Gastroesophageal sphincter (tissue), 3 donors: Measurements from ENCODE around the gene TJP3.

Source experiments
- EP300 ChIP-seq: sonication (generic); formaldehyde crosslinking; IDR thresholded peaks from one replicate; pipeline ENCODE4 v1.6.1; 2017; ENCODE audit warnings: antibody characterized with exemption, mild to moderate bottlenecking
- POLR2A ChIP-seq, 2 donors: fragments of 450-650 bp; IDR thresholded peaks; one replicate each; pipeline ENCODE4 v1.6.1; 2017; ENCODE audit warnings: antibody characterized with exemption in 2 of 2, mild to moderate bottlenecking in 2 of 2, moderate library complexity in 1 of 2
- POLR2AphosphoS5 ChIP-seq: sonication (generic); formaldehyde crosslinking; IDR thresholded peaks from one replicate; pipeline ENCODE4 v1.6.1; 2017; ENCODE audit warnings: antibody characterized with exemption
- TF ChIP-seq, protein P1 (sequence below), 4 experiments: fragments of 200-600 bp in 2 of 4; fragments of 450-650 bp in 2 of 4; sonication (generic) in 1 of 4; IDR thresholded peaks; one replicate each; pipeline ENCODE4 v1.5.1; 2017 to 2019; ENCODE audit warnings: antibody characterized with exemption in 4 of 4, mild to moderate bottlenecking in 2 of 4, moderate library complexity in 2 of 4

- TF ChIP-seq, protein P1, sequence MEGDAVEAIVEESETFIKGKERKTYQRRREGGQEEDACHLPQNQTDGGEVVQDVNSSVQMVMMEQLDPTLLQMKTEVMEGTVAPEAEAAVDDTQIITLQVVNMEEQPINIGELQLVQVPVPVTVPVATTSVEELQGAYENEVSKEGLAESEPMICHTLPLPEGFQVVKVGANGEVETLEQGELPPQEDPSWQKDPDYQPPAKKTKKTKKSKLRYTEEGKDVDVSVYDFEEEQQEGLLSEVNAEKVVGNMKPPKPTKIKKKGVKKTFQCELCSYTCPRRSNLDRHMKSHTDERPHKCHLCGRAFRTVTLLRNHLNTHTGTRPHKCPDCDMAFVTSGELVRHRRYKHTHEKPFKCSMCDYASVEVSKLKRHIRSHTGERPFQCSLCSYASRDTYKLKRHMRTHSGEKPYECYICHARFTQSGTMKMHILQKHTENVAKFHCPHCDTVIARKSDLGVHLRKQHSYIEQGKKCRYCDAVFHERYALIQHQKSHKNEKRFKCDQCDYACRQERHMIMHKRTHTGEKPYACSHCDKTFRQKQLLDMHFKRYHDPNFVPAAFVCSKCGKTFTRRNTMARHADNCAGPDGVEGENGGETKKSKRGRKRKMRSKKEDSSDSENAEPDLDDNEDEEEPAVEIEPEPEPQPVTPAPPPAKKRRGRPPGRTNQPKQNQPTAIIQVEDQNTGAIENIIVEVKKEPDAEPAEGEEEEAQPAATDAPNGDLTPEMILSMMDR (IDR thresholded peaks at IDR 0.05) = no peak
- TF ChIP-seq POLR2AphosphoS5 (no peak), EP300 (no peak), POLR2A (IDR thresholded peaks at IDR 0.05) (no peak)
Observed at GRCh38 chr19:3798137-3798536, 90.0 kb downstream of the TJP3 start.
